Measurements from ENCODE around the gene FCER1A. TPM values are rescaled to one million over a fixed set of nuclear protein-coding genes. Genes with fewer than 3 reads are reported as not detected.

FCER1A gene
- total RNA-seq, 1 experiment from 2014 or later, result not detected

GRCh38 chr1:159279773-159280172, 22.4 kb upstream of the FCER1A start:
- Histone ChIP-seq H3K9me3 (ENCODE audit: low read depth, low read length, poor library complexity, severe bottlenecking) (no peaks in the 10 kb centered on the region), H3K27ac (ENCODE audit: low read depth, low read length, poor library complexity, severe bottlenecking) (no peak overlapping the region), H3K27me3 (replicated peaks; ENCODE audit: insufficient read depth, low read depth, low read length, poor library complexity) (peaks cover 64% of the 10 kb centered on the region), H3K36me3 (ENCODE audit: insufficient read depth, low read length, poor library complexity, severe bottlenecking) (no peaks in the 10 kb centered on the region), H3K4me3 (ENCODE audit: low read depth, low read length, poor library complexity, severe bottlenecking) (no peak overlapping the region), H3K4me1 (ENCODE audit: insufficient read depth, low read length, poor library complexity, severe bottlenecking) (no peaks in the 10 kb centered on the region)
- CTCF ChIA-PET, result no interaction called here
- DNase-seq (ENCODE audit: low spot score), result no peak
- no TSS peak for BruUV-seq (replicated peaks)
- intact Hi-C loops (cut with micrococcal nuclease; ENCODE audit: unreplicated experiment), result no loop called here
- TF ChIP-seq EZH2 (IDR thresholded peaks at IDR 0.05; ENCODE audit: borderline replicate concordance, low read depth, low read length, poor library complexity, severe bottlenecking) (no peak), CTCF (conservative IDR thresholded peaks at IDR 0.05; ENCODE audit: low read depth, low read length) (no peak)
- POLR2A ChIA-PET (ENCODE audit: low non-redundant PET), result no interaction called here

GRCh38 chr1:159282118-159282517, 20.0 kb upstream of the FCER1A start:
- CTCF ChIA-PET, result no interaction called here
- Histone ChIP-seq H3K4me3 (ENCODE audit: low read depth, low read length, poor library complexity, severe bottlenecking) (no peak overlapping the region), H3K36me3 (ENCODE audit: insufficient read depth, low read length, poor library complexity, severe bottlenecking) (no peaks in the 10 kb centered on the region), H3K4me1 (ENCODE audit: insufficient read depth, low read length, poor library complexity, severe bottlenecking) (no peaks in the 10 kb centered on the region), H3K9me3 (ENCODE audit: low read depth, low read length, poor library complexity, severe bottlenecking) (no peaks in the 10 kb centered on the region), H3K27ac (ENCODE audit: low read depth, low read length, poor library complexity, severe bottlenecking) (no peak overlapping the region), H3K27me3 (replicated peaks; ENCODE audit: insufficient read depth, low read depth, low read length, poor library complexity) (peaks cover 60% of the 10 kb centered on the region)
- BruUV-seq (replicated peaks), result no TSS peak
- DNase-seq (ENCODE audit: low spot score), result no peak
- TF ChIP-seq CTCF (conservative IDR thresholded peaks at IDR 0.05; ENCODE audit: low read depth, low read length) (no peak), EZH2 (IDR thresholded peaks at IDR 0.05; ENCODE audit: borderline replicate concordance, low read depth, low read length, poor library complexity, severe bottlenecking) (no peak)
- POLR2A ChIA-PET (ENCODE audit: low non-redundant PET), result no interaction called here
- intact Hi-C loops (cut with micrococcal nuclease; ENCODE audit: unreplicated experiment), result no loop called here

GRCh38 chr1:159289060-159289459, 13.1 kb upstream of the FCER1A start:
- no TSS peak for BruUV-seq (replicated peaks)
- ChIA-PET POLR2A (ENCODE audit: low non-redundant PET) (no interaction called here), CTCF (no interaction called here)
- H3K9me3 ChIP-seq (ENCODE audit: low read depth, low read length, poor library complexity, severe bottlenecking), result no peaks in the 10 kb centered on the region
- no peak overlapping the region for H3K27ac ChIP-seq (ENCODE audit: low read depth, low read length, poor library complexity, severe bottlenecking)
- TF ChIP-seq CTCF (conservative IDR thresholded peaks at IDR 0.05; ENCODE audit: low read depth, low read length) (no peak), EZH2 (IDR thresholded peaks at IDR 0.05; ENCODE audit: borderline replicate concordance, low read depth, low read length, poor library complexity, severe bottlenecking) (no peak)
- H3K27me3 ChIP-seq (replicated peaks; ENCODE audit: insufficient read depth, low read depth, low read length, poor library complexity), result peaks cover 4% of the 10 kb centered on the region
- H3K4me1 ChIP-seq (ENCODE audit: insufficient read depth, low read length, poor library complexity, severe bottlenecking), result no peaks in the 10 kb centered on the region
- intact Hi-C loops (cut with micrococcal nuclease; ENCODE audit: unreplicated experiment), result no loop called here
- H3K4me3 ChIP-seq (ENCODE audit: low read depth, low read length, poor library complexity, severe bottlenecking), result no peak overlapping the region
- no peaks in the 10 kb centered on the region for H3K36me3 ChIP-seq (ENCODE audit: insufficient read depth, low read length, poor library complexity, severe bottlenecking)
- DNase-seq (ENCODE audit: low spot score), result no peak

All from A673 (cell line).